AG09319 (cell line): ENCODE measurements around the gene OR8B12.

Source experiments
- DNase-seq: peaks from one replicate; pipeline ENCODE4 v3.0.0-alpha.2; 2010; ENCODE audit warnings: low read depth; ENCODE audit errors: extremely low read depth
- TF ChIP-seq, protein P1 (sequence below): IDR thresholded peaks from 2 replicates; pipeline ENCODE4 v1.5.1; 2011; ENCODE audit warnings: low read depth, mild to moderate bottlenecking, inconsistent platforms, low read length, moderate library complexity

OR8B12 gene

DNA sequence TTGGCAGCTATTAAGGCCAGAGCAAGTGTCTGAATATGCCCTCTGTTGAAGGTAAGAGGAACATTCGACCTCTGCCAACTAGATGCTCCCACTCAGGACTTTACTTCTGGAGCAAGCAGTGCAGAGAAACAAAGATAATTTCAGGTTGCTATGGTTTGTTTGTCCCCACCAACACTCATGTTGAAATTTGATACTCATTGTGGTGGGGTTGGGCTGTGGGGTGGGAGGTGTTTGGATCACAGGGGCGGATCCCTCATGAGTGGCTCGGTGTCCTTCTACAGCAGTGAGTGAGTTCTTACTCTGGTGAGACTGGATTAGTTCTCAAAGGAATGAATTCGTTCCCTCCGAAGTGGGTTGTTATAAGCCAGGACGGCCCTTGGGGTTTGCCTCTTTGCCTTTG, 38.4 kb upstream of the OR8B12 start:
- DNase-seq, result no peak
- TF ChIP-seq, protein P1, sequence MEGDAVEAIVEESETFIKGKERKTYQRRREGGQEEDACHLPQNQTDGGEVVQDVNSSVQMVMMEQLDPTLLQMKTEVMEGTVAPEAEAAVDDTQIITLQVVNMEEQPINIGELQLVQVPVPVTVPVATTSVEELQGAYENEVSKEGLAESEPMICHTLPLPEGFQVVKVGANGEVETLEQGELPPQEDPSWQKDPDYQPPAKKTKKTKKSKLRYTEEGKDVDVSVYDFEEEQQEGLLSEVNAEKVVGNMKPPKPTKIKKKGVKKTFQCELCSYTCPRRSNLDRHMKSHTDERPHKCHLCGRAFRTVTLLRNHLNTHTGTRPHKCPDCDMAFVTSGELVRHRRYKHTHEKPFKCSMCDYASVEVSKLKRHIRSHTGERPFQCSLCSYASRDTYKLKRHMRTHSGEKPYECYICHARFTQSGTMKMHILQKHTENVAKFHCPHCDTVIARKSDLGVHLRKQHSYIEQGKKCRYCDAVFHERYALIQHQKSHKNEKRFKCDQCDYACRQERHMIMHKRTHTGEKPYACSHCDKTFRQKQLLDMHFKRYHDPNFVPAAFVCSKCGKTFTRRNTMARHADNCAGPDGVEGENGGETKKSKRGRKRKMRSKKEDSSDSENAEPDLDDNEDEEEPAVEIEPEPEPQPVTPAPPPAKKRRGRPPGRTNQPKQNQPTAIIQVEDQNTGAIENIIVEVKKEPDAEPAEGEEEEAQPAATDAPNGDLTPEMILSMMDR, result no peak

- TF ChIP-seq, protein P1, result no peak
- DNase-seq, result no peak
Observed at GRCh38 chr11:124578761-124579160, 35.3 kb upstream of the OR8B12 start.

DNA sequence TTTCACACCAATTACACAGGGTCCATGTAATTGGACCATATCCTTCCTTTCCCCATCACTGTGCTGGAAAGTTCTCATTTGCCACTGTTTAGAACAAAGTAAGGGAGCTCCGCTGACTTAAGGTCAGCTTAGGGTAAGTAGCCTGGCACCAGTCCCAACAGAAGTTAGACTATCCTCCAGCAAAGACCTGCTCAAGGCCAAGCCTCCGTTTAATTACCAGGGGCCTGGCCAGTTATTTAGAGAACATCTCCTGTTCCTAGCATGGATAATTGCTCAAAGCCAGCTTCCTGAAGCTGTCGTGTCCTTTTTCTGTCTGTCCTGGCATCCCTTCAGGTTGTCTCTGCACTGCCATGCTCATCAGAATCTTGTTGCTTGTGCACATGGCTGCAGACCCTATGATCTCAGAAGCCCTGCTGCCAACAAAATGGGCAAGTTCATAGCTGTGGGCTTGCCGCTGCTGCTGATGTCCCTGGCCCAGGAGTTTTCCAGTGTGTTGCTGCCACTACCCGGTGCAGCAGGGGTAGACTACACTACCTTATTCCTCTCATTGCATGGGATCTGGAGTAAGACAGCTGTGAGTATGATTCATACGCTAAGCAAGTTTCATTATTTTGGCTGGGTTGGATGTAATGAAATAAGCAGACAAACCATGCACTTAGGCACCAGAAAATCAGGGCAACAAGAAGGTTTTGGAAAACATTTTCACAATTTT, 34.4 kb upstream of the OR8B12 start:
- TF ChIP-seq, protein P1, result no peak

DNA sequence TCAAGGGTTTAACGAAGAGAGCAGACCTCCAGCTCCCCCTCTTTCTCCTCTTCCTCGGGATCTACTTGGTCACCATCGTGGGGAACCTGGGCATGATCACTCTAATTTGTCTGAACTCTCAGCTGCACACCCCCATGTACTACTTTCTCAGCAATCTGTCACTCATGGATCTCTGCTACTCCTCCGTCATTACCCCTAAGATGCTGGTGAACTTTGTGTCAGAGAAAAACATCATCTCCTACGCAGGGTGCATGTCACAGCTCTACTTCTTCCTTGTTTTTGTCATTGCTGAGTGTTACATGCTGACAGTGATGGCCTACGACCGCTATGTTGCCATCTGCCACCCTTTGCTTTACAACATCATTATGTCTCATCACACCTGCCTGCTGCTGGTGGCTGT, 26.7 kb upstream of the OR8B12 start:
- TF ChIP-seq, protein P1, result no peak
- no peak for DNase-seq

More for the DNA sequence above, 34.4 kb upstream of the OR8B12 start:
- DNase-seq, result no peak

DNA sequence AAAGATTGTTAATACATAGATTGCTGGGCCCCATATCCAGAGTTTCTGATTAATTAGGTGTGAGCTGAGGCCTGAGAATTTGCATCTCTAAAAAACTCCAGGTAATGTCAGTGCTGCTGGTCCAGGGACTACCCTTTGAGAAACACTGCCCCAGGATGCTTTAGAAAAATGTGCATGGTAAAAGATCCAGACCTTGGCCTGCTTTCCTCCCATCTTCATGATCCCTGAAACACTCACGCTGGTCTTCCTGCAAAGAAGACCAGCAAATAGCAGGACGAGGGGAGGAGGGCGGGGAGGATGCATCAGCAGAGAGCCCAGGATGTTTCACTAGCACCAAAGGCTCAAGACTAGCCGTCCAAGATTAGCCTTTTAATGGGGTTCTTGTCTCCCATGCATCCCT, 26.2 kb upstream of the OR8B12 start, which contains the start of gene OR8A1:
TSS of gene OR8A1 (plus strand) at position 301 of the 400 bp plus-strand sequence. CDS start 123 bp downstream, outside the sequence.
- no peak for DNase-seq
- TF ChIP-seq, protein P1, result no peak

DNA sequence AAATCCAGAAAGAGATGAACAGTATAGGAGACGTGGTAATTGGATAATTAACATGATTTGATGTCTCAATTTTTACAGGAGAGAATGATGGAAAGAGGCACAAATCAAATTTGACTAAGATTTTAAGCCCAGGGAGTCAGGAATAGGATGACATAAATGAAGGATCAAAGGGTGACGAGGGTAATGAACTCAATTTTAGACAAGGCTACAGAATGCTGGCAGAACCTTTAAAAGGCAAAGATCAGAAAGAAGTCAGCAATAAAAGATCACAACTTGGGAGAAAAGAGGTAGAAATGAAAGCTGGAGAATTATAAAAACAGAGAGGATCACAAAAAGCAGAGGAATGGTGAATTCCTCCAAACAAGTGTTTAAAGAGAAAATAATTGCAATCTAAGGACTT, 13.4 kb upstream of the OR8B12 start:
- TF ChIP-seq, protein P1, result no peak
- no peak for DNase-seq

GRCh38 chr11:124551987-124552386, 8.5 kb upstream of the OR8B12 start:
- no peak for DNase-seq
- TF ChIP-seq, protein P1, result no peak
